Uterus (tissue), 2 donors: ENCODE results near the gene L3MBTL3.

Experiments
- POLR2A ChIP-seq, 2 donors: fragments of 450-650 bp; IDR thresholded peaks; one replicate each; pipeline ENCODE4 v1.6.1; 2016; ENCODE audit warnings: antibody characterized with exemption in 2 of 2, mild to moderate bottlenecking in 1 of 2, moderate library complexity in 1 of 2
- TF ChIP-seq, protein P1 (sequence below), 4 experiments: fragments of 200-600 bp in 2 of 4; fragments of 450-650 bp in 2 of 4; sonication (generic) in 2 of 4; IDR thresholded peaks; one replicate each; pipeline ENCODE4 v1.5.1; 2016 to 2019; ENCODE audit warnings: antibody characterized with exemption in 4 of 4, mild to moderate bottlenecking in 2 of 4, moderate library complexity in 1 of 4

DNA sequence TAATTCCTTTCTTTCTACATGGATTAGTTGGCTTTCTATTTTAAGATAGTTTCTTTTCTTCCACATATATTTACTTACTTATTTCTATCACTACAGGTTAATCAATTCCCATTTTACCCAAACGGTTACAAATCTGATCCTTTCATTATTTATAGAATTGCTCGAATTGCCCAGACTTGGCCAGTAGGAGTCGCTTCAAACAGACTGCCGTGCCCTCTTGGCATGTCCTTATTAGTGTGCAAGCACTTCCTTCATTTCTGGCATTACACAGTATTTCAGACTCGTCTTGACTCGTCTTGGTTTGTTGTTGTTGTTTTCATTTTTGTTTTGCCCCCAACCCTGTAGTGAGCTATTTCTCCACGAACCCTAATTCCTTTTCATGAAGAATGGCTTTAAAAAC lies 129.8 kb downstream of the L3MBTL3 start:
- TF ChIP-seq, protein P1, sequence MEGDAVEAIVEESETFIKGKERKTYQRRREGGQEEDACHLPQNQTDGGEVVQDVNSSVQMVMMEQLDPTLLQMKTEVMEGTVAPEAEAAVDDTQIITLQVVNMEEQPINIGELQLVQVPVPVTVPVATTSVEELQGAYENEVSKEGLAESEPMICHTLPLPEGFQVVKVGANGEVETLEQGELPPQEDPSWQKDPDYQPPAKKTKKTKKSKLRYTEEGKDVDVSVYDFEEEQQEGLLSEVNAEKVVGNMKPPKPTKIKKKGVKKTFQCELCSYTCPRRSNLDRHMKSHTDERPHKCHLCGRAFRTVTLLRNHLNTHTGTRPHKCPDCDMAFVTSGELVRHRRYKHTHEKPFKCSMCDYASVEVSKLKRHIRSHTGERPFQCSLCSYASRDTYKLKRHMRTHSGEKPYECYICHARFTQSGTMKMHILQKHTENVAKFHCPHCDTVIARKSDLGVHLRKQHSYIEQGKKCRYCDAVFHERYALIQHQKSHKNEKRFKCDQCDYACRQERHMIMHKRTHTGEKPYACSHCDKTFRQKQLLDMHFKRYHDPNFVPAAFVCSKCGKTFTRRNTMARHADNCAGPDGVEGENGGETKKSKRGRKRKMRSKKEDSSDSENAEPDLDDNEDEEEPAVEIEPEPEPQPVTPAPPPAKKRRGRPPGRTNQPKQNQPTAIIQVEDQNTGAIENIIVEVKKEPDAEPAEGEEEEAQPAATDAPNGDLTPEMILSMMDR (IDR thresholded peaks at IDR 0.05): no peak
- TF ChIP-seq POLR2A (IDR thresholded peaks at IDR 0.05): no peak
